ENCODE data around the gene DNER.

The DNER gene

DNA sequence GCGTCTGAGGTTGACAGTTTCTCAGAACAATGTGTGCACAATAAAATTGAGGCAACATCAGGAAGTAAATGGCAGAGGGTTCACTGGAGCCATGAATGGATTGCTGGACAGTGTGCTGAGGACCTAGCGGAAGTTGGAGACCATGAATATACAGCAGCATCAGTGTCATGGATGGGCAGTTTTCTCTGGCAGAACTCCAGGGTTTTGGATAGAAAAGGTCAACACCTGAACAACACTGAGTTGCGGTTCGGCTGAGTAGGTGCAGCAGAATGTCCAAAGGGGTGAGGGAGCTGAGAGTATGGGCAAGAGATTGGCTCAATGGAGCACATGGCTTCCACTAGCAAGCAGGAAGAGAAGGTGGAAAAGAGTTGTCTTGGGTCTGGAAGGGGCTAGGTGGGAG lies 73.7 kb downstream of the DNER start:
- no peak overlapping the region for H3K4me3 ChIP-seq (ENCODE audit: low read depth, low read length)
- no peak for DNase-seq (ENCODE audit: low read depth, low spot score)
- POLR2A ChIA-PET: no interaction called here
- CTCF ChIA-PET: no interaction called here
- TF ChIP-seq, protein P1, sequence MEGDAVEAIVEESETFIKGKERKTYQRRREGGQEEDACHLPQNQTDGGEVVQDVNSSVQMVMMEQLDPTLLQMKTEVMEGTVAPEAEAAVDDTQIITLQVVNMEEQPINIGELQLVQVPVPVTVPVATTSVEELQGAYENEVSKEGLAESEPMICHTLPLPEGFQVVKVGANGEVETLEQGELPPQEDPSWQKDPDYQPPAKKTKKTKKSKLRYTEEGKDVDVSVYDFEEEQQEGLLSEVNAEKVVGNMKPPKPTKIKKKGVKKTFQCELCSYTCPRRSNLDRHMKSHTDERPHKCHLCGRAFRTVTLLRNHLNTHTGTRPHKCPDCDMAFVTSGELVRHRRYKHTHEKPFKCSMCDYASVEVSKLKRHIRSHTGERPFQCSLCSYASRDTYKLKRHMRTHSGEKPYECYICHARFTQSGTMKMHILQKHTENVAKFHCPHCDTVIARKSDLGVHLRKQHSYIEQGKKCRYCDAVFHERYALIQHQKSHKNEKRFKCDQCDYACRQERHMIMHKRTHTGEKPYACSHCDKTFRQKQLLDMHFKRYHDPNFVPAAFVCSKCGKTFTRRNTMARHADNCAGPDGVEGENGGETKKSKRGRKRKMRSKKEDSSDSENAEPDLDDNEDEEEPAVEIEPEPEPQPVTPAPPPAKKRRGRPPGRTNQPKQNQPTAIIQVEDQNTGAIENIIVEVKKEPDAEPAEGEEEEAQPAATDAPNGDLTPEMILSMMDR (IDR thresholded peaks at IDR 0.05; ENCODE audit: insufficient read depth, low read length, missing control alignments): no peak

DNA sequence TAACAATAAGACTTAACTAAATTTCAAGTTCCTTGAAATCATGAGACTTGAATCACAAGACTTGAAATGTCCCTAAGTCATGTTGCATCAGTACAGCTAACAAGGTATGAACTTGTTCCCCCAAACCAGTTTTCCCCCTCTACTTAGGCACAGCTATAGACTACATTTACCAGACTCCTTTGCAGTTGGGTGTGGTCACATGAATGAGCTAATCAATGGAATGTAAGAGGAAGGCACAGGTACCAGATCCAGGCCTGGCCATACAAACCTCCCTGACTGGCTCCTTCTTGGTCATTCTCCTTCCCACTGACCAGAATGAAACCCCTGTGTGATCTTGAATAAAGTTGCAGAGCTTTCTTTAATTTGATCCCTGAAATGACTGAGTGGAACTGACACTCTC lies 77.8 kb downstream of the DNER start:
- H3K4me3 ChIP-seq (ENCODE audit: low read depth, low read length): no peak overlapping the region
- ChIA-PET POLR2A (no interaction called here), CTCF (no interaction called here)
- DNase-seq (ENCODE audit: low read depth, low spot score): no peak
- TF ChIP-seq, protein P1 (IDR thresholded peaks at IDR 0.05; ENCODE audit: insufficient read depth, low read length, missing control alignments): no peak

DNA sequence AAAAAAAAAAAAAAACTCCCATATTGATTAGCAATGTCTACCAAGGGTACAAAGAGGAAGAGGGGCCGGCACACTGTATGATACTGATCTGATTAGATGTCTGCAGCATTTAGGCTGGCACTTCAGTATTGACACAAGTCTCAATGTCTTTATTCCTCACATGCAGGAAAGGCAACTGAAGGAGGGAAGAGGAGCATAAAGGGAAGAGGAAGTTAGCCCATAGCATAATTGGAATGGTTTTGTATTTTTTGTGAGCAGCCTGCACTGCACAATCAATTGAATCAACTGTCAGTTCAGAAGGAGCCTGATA lies 79.0 kb downstream of the DNER start:
- no peak for DNase-seq (ENCODE audit: low read depth, low spot score)
- H3K4me3 ChIP-seq (ENCODE audit: low read depth, low read length): no peak overlapping the region
- TF ChIP-seq, protein P1 (IDR thresholded peaks at IDR 0.05; ENCODE audit: insufficient read depth, low read length, missing control alignments): no peak
- ChIA-PET CTCF (no interaction called here), POLR2A (no interaction called here)

DNA sequence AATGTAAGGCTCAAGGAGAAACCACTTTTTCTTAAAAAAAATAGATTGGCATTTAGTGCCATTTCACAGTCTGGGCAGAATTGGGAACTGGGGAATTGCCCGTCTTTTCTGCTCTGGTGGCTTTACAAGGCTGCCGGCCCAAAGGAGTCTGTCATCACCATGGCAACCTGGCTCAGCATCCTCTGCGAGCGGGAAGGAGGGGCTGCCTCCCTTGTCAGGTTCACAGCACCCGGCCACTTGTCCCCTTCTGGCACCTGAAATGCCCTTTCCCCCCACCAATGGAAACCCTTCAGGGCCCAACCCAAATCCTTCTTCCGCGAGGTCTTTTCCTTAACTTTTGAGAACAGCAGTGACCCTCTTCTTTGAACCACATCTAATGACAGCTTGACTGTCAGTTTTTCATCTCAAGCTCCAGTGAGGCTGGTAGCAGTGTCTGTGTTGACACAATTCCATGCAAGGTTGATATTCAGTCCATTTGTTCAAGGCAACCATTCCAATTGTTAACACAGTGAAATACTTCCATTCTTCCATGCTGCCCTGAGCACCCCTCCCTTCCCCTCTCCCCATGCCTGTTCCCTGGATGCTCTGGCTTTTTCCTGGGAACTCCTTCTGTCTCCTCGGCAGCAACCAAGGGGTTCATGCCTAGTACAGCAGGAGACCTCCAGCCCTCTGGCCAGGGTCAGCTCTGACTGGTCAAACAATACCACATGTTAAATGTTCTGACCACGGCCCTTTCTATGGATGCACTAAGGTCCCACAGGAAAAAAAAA lies 79.6 kb downstream of the DNER start:
- TF ChIP-seq, protein P1 (IDR thresholded peaks at IDR 0.05; ENCODE audit: insufficient read depth, low read length, missing control alignments): no peak
- ChIA-PET POLR2A (no interaction called here), CTCF (no interaction called here)
- no peak for DNase-seq (ENCODE audit: low read depth, low spot score)
- no peak overlapping the region for H3K4me3 ChIP-seq (ENCODE audit: low read depth, low read length)

DNA sequence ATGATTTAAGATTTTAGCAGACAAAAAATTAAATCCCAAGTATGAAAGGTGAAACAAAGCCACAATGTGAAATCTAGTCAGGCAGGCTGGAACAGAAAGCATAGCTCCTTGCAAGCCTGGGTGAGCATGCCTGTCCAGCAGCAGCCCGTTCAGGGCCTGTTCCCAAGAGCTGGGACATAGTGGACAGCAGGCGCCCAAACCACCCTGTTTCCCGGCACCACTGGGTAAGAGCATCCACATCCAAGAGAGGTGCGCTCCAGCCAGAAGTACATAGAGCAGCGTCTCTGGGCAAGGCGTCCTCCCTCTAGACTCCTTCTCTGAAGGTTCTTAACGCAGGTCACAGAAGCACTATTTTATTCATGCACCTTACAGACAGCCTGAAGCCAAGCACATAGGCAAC lies 80.8 kb downstream of the DNER start:
- ChIA-PET CTCF (no interaction called here), POLR2A (no interaction called here)
- no peak overlapping the region for H3K4me3 ChIP-seq (ENCODE audit: low read depth, low read length)
- TF ChIP-seq, protein P1 (IDR thresholded peaks at IDR 0.05; ENCODE audit: insufficient read depth, low read length, missing control alignments): no peak
- no peak for DNase-seq (ENCODE audit: low read depth, low spot score)

DNA sequence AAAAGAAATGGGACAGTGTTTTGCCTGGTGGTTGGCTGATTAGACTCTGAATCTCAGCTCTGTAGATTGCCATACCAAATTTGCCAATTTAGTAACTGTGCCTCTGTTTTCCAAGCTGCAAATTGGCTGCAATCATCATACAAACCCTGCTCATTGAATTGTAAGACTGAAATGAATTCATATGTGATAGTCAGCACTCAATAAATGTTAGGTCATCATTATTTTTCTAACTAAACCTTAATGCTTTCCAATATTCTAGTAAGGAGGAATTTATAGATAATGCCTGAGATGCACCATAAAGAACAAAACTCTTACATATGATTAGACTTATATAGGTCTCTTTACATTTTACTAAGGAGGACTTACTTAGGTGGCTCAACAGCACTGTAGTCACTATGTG lies 85.3 kb downstream of the DNER start:
- no peak for DNase-seq (ENCODE audit: low read depth, low spot score)
- CTCF ChIA-PET: no interaction called here
- POLR2A ChIA-PET: no interaction called here
- TF ChIP-seq, protein P1 (IDR thresholded peaks at IDR 0.05; ENCODE audit: insufficient read depth, low read length, missing control alignments): no peak
- no peak overlapping the region for H3K4me3 ChIP-seq (ENCODE audit: low read depth, low read length)
